ENCODE results near the gene SEC61B. TPM values are rescaled to one million over a fixed set of nuclear protein-coding genes. Genes with fewer than 3 reads are reported as not detected.
A peak's percentile ranks its signal among the peaks of the same experiment; 100 is the strongest.

SEC61B gene
- total RNA-seq, 1 donor from 2014 or later, result 203 TPM

DNA sequence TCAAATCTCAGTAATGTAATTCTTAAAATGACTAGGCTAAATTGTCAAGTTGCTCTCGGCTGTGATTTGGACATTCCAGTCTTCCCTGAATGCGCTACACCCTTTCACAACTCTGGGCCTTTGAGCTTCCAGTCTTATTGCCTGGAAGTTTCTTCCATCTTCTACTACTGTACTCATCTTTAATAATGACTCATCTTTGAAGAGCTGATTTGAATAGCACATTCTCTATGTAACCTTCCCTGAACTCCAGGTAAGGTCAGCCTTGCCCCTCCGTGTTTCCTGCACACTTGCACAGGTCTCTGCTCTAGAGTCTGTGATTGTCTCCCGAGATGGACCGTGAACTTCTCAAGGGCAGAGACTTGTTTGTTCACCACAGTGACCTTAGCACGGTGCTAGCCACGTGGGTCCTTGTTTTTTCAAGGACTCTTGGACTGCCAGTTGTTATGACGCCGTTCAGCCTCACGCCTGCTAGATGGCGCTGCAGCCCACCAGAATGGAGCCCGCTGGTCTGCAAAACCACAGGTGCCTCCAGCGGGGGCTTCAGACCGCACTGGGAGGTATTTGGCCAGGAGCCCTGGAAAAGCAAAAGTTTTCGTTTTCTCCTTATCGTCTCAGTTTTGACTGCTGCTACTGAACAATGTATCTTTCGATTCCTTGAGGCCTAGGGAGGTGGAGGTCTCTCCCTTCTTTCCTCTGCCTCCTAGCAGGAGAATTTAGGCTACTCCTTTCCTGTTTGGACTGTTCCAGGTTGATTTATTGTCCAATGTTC lies 44.4 kb downstream of the SEC61B start:
- Mint-ChIP-seq H3K9me3 (ENCODE audit: unreplicated experiment) (no peaks in the 10 kb centered on the region), H3K27me3 (ENCODE audit: unreplicated experiment) (peaks cover 5% of the 10 kb centered on the region), H3K27ac (ENCODE audit: unreplicated experiment) (no peak overlapping the region), H3K36me3 (ENCODE audit: low read depth, unreplicated experiment) (no peaks in the 10 kb centered on the region), H3K4me3 (ENCODE audit: unreplicated experiment) (no peak overlapping the region), H3K4me1 (ENCODE audit: unreplicated experiment) (no peaks in the 10 kb centered on the region)
- TF ChIP-seq CTCF (IDR thresholded peaks at IDR 0.05; ENCODE audit: unreplicated experiment), result peak; percentile 84
- DNase-seq (ENCODE audit: low spot score), result peak; percentile 82

DNA sequence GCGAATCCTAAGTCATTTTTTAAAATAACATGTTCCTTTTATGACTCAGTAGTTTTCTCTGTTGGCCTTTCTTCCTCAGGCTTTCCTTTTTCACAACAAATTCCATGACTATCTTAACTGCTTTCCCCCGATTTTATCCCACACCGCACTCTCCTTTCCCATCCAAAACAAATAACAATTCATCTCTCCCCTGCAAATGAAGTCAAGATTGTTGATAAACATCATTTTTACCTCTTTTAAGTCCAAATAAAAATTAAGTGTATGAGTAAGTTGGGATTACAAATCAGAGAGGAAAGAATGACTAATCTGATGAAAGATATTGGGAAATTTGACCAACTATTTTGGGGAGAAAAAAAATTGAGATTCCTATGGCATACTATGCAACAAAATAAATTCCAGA lies 47.3 kb downstream of the SEC61B start:
- Mint-ChIP-seq H3K27ac (ENCODE audit: unreplicated experiment) (no peak overlapping the region), H3K27me3 (ENCODE audit: unreplicated experiment) (peaks cover 4% of the 10 kb centered on the region), H3K9me3 (ENCODE audit: unreplicated experiment) (no peaks in the 10 kb centered on the region), H3K36me3 (ENCODE audit: low read depth, unreplicated experiment) (no peaks in the 10 kb centered on the region), H3K4me3 (ENCODE audit: unreplicated experiment) (no peak overlapping the region), H3K4me1 (ENCODE audit: unreplicated experiment) (no peaks in the 10 kb centered on the region)
- TF ChIP-seq CTCF (IDR thresholded peaks at IDR 0.05; ENCODE audit: unreplicated experiment), result no peak
- no peak for DNase-seq (ENCODE audit: low spot score)

DNA sequence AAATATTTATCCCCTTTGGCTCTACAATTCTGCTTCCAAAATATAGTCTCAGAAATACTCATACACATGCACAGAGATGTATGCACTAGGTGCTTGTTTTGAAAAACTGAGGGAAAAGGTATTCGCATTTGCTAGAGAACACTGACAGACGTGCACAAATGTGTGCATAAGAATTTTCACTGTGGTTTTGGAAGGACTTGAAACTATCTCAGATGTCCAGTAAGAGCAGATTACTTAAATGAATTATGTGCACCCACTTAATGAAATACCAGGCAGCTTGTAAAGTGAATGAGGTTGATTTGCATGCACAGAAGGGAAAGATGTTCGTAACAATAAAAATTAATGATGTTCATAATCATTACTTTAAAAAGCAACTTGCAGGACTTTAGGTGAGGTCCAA lies 48.4 kb downstream of the SEC61B start:
- no peak overlapping the region for H3K27ac Mint-ChIP-seq (ENCODE audit: unreplicated experiment)
- DNase-seq (ENCODE audit: low spot score), result no peak
- peaks cover 4% of the 10 kb centered on the region for H3K27me3 Mint-ChIP-seq (ENCODE audit: unreplicated experiment)
- TF ChIP-seq CTCF (IDR thresholded peaks at IDR 0.05; ENCODE audit: unreplicated experiment), result no peak
- no peaks in the 10 kb centered on the region for H3K9me3 Mint-ChIP-seq (ENCODE audit: unreplicated experiment)
- no peaks in the 10 kb centered on the region for H3K4me1 Mint-ChIP-seq (ENCODE audit: unreplicated experiment)
- H3K4me3 Mint-ChIP-seq (ENCODE audit: unreplicated experiment), result no peak overlapping the region
- no peaks in the 10 kb centered on the region for H3K36me3 Mint-ChIP-seq (ENCODE audit: low read depth, unreplicated experiment)

- Mint-ChIP-seq H3K4me1 (ENCODE audit: unreplicated experiment) (no peaks in the 10 kb centered on the region), H3K27ac (ENCODE audit: unreplicated experiment) (no peak overlapping the region), H3K9me3 (ENCODE audit: unreplicated experiment) (no peaks in the 10 kb centered on the region), H3K36me3 (ENCODE audit: low read depth, unreplicated experiment) (no peaks in the 10 kb centered on the region), H3K27me3 (ENCODE audit: unreplicated experiment) (peaks cover 4% of the 10 kb centered on the region), H3K4me3 (ENCODE audit: unreplicated experiment) (no peak overlapping the region)
- no peak for TF ChIP-seq CTCF (IDR thresholded peaks at IDR 0.05; ENCODE audit: unreplicated experiment)
- no peak for DNase-seq (ENCODE audit: low spot score)
Observed at GRCh38 chr9:99272836-99273235, 50.8 kb downstream of the SEC61B start.

- H3K9me3 Mint-ChIP-seq (ENCODE audit: unreplicated experiment), result no peaks in the 10 kb centered on the region
- no peak overlapping the region for H3K27ac Mint-ChIP-seq (ENCODE audit: unreplicated experiment)
- H3K36me3 Mint-ChIP-seq (ENCODE audit: low read depth, unreplicated experiment), result no peaks in the 10 kb centered on the region
- DNase-seq (ENCODE audit: low spot score), result no peak
- no peak overlapping the region for H3K4me3 Mint-ChIP-seq (ENCODE audit: unreplicated experiment)
- no peaks in the 10 kb centered on the region for H3K4me1 Mint-ChIP-seq (ENCODE audit: unreplicated experiment)
- TF ChIP-seq CTCF (IDR thresholded peaks at IDR 0.05; ENCODE audit: unreplicated experiment), result no peak
- H3K27me3 Mint-ChIP-seq (ENCODE audit: unreplicated experiment), result peaks cover 4% of the 10 kb centered on the region
Observed at GRCh38 chr9:99274016-99274415, 51.9 kb downstream of the SEC61B start.

Data from endothelial cell (in vitro differentiated cells).